ENCODE measurements around the gene NMD3.

DNA sequence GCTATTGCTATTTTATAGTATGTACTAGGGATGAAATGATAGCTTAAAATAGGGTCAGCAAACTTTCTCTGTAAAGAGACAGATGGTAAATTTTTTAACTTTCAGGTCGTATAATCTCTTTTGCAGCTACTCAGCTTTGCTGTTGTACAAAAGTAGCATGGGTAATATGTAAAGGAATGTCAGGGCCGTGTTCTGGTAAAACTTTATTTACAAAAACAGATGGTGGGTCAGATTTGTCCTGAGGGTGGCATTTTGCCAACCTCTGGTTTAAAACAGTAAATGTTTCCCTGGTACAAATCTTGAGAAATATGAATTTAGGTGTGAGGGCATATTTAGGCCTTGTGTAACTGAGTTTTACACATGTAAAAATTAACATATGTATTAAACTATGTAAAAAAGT is 18.6 kb downstream of the NMD3 start:
- TF ChIP-seq, protein P1, sequence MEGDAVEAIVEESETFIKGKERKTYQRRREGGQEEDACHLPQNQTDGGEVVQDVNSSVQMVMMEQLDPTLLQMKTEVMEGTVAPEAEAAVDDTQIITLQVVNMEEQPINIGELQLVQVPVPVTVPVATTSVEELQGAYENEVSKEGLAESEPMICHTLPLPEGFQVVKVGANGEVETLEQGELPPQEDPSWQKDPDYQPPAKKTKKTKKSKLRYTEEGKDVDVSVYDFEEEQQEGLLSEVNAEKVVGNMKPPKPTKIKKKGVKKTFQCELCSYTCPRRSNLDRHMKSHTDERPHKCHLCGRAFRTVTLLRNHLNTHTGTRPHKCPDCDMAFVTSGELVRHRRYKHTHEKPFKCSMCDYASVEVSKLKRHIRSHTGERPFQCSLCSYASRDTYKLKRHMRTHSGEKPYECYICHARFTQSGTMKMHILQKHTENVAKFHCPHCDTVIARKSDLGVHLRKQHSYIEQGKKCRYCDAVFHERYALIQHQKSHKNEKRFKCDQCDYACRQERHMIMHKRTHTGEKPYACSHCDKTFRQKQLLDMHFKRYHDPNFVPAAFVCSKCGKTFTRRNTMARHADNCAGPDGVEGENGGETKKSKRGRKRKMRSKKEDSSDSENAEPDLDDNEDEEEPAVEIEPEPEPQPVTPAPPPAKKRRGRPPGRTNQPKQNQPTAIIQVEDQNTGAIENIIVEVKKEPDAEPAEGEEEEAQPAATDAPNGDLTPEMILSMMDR (IDR thresholded peaks at IDR 0.05), result no peak
- TF ChIP-seq POLR2A (IDR thresholded peaks at IDR 0.05), result no peak

Data from heart left ventricle (tissue), 13 donors.